Ovary (tissue), 9 donors: ENCODE data around the gene GADD45GIP1. TPM values are rescaled to one million over a fixed set of nuclear protein-coding genes. Genes with fewer than 3 reads are reported as not detected.
A peak's percentile ranks its signal among the peaks of the same experiment; 100 is the strongest.

Experiments
- DNase-seq, 5 donors: peaks; one replicate each; pipeline ENCODE4 v3.0.0-alpha.2; 2019 to 2020
- H3K27ac ChIP-seq, 2 donors: fragments of 200-600 bp; one replicate each; pipeline versions ENCODE4 v1.5.1 to v1.8.0; 2019 to 2022
- H3K27me3 ChIP-seq: fragments of 200-600 bp; one replicate; pipeline ENCODE4 v1.8.0; 2022
- H3K36me3 ChIP-seq: fragments of 200-600 bp; sonication (generic); one replicate; pipeline ENCODE4 v1.5.1; 2019
- H3K4me1 ChIP-seq: one replicate; pipeline ENCODE4 v1.8.1; 2013; ENCODE audit warnings: mild to moderate bottlenecking, moderate library complexity; ENCODE audit not compliant: insufficient read depth
- H3K4me3 ChIP-seq: fragments of 200-600 bp; sonication (generic); one replicate; pipeline ENCODE4 v1.5.1; 2017
- H3K9me3 ChIP-seq, 2 donors: fragments of 200-600 bp in 1 of 2; sonication (generic) in 1 of 2; one replicate each; pipeline versions ENCODE4 v1.5.1 to v1.8.1; 2013 to 2019; ENCODE audit warnings: mild to moderate bottlenecking in 1 of 2, moderate library complexity in 1 of 2
- EP300 ChIP-seq: sonication (generic); formaldehyde crosslinking; IDR thresholded peaks from one replicate; pipeline ENCODE4 v1.6.1; 2017; ENCODE audit warnings: antibody characterized with exemption
- POLR2A ChIP-seq: fragments of 450-650 bp; IDR thresholded peaks from one replicate; pipeline ENCODE4 v1.6.1; 2017; ENCODE audit warnings: antibody characterized with exemption, mild to moderate bottlenecking, moderate library complexity
- WGBS, 3 donors: extraction: QIAGEN DNeasy Blood & Tissue Kit in 1 of 3; methylation state at CpG; one replicate each; pipeline versions ENCODE4 v1.1.5 to v1.1.7; 2013 to 2017; 5-methylcytosine and 5-hydroxymethylcytosine counted together
- intact Hi-C, 4 donors: fragments of 100-400 bp; cut with DNase I; formaldehyde crosslinking; loops; one replicate each; pipeline versions ENCODE4 v1.11.0 to v1.15.1; 2022 to 2023
- polyA plus RNA-seq, 2 donors: library from polyadenylated mRNA; stranded (reverse); fragments of 200-250 nt in 1 of 2; fragments of 350-450 nt in 1 of 2; fragmentation: Illumina TruSeq in 1 of 2; extraction: RNeasy Lipid Tissue Mini Kit (QIAGEN cat#74804) in 1 of 2; gene quantifications; one replicate each; pipeline ENCODE4 v1.2.3, GENCODE V29; 2013 to 2014
- total RNA-seq, 7 donors: library from RNA; depleted of rRNA in 2 of 7; stranded (reverse); fragments of >200 nt in 2 of 7; fragmentation: NEBNext Ultra II Directional in 3 of 7; extraction: Animal tissue kit (Norgen Biotek cat#: 25700) in 3 of 7; gene quantifications; one replicate each; pipeline versions ENCODE4 v1.1.0 to v1.2.4, GENCODE V29; 2016 to 2023
- TF ChIP-seq, protein P1 (sequence below), 3 donors: fragments of 450-650 bp in 2 of 3; fragments of 200-600 bp in 1 of 3; IDR thresholded peaks; one replicate each; pipeline versions ENCODE4 v1.5.1 to v1.8.0; 2016 to 2022; ENCODE audit warnings: antibody characterized with exemption in 3 of 3, mild to moderate bottlenecking in 1 of 3
- donor health status: DM: no; HTN: no; CAD: no; lungs with moderate emphysema.
- donor health status: DM: no; HTN: no; CAD: no.
- donor health status: Bipolar disorder and iron deficiency.
- donor health status: DM: yes; HTN: yes; CAD: no.
- donor health status: DM: no; HTN: no; CAD: no.
- donor health status: DM: yes; HTN: yes; CAD: no.

Gene GADD45GIP1
- total and polyA plus RNA-seq, 9 donors, result 1.8 to 57.7 (median 19.1) TPM

DNA sequence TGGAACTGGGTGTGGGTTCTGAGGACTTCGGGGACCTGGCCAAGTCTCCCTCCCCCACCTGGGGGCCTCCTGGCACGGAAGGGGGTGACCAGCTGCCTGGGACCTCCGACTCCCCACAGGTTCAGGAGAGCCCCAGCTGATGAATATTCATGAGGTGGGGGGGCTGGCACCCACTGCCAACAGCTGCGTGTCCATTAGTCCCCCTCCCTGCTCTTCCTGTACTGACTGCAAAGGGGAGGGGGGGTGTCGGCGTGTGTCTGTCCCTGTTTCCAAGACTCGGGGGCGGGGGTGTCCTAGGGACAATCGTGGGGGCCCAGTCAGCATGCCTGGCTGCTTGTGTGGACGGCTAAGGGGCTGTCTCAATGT, 27.6 kb upstream of the GADD45GIP1 start:
- TF ChIP-seq POLR2A (no peak), EP300 (no peak)
- TF ChIP-seq, protein P1, sequence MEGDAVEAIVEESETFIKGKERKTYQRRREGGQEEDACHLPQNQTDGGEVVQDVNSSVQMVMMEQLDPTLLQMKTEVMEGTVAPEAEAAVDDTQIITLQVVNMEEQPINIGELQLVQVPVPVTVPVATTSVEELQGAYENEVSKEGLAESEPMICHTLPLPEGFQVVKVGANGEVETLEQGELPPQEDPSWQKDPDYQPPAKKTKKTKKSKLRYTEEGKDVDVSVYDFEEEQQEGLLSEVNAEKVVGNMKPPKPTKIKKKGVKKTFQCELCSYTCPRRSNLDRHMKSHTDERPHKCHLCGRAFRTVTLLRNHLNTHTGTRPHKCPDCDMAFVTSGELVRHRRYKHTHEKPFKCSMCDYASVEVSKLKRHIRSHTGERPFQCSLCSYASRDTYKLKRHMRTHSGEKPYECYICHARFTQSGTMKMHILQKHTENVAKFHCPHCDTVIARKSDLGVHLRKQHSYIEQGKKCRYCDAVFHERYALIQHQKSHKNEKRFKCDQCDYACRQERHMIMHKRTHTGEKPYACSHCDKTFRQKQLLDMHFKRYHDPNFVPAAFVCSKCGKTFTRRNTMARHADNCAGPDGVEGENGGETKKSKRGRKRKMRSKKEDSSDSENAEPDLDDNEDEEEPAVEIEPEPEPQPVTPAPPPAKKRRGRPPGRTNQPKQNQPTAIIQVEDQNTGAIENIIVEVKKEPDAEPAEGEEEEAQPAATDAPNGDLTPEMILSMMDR (IDR thresholded peaks at IDR 0.05), result no peak
- no peaks in the 10 kb centered on the region for H3K27me3 ChIP-seq
- no peak overlapping the region for H3K27ac ChIP-seq
- H3K36me3 ChIP-seq, result no peaks in the 10 kb centered on the region
- 45 to 60% (median 50%) methylated on average over 10 of the region's 10 CpGs for WGBS, 3 donors
- no peaks in the 10 kb centered on the region for H3K9me3 ChIP-seq
- intact Hi-C loops, result loop anchor here (2.0 to 5.0 kb wide), 4 partner anchors 78 to 110 kb away; no protein-coding TSS in a partner anchor
- peaks cover 1% of the 10 kb centered on the region for H3K4me1 ChIP-seq
- no peak for DNase-seq
- H3K4me3 ChIP-seq, result no peak overlapping the region

DNA sequence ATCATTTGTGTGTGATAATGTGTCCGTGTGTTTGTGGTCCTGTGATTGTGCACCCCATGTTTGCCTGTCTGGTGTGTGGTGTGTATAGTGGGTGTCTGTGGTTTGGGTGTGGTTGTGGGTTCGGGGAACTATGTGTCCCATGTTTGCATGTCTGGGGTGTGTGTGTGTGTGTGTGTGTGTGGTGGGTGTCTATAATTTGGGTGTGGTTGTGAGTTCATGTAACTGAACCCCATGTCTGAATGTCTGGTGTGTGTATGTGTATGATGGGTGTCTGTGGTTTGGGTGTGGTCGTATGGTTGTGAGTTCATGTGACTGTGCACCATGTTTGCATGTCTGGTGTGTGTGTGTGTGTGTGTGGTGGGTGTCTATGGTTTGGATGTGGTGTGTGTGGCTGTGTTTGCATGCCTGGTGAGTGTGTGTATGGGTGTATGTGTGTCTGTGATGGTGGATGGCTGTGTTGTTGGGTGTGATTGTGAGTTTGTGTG, 27.2 kb upstream of the GADD45GIP1 start:
- H3K27me3 ChIP-seq, result no peaks in the 10 kb centered on the region
- H3K27ac ChIP-seq, result no peak overlapping the region
- TF ChIP-seq POLR2A (no peak), EP300 (no peak)
- TF ChIP-seq, protein P1 (IDR thresholded peaks at IDR 0.05), result no peak
- WGBS, 3 donors, result 80 to 84% (median 81%) methylated on average over 3 of the region's 3 CpGs
- no peak overlapping the region for H3K4me3 ChIP-seq
- peaks cover 1% of the 10 kb centered on the region for H3K4me1 ChIP-seq
- intact Hi-C loops, result loop anchor here in 3 of 4 donors (2.0 to 5.0 kb wide), 4 partner anchors 78 to 111 kb away; no protein-coding TSS in a partner anchor
- no peaks in the 10 kb centered on the region for H3K36me3 ChIP-seq
- no peaks in the 10 kb centered on the region for H3K9me3 ChIP-seq
- DNase-seq, result no peak

DNA sequence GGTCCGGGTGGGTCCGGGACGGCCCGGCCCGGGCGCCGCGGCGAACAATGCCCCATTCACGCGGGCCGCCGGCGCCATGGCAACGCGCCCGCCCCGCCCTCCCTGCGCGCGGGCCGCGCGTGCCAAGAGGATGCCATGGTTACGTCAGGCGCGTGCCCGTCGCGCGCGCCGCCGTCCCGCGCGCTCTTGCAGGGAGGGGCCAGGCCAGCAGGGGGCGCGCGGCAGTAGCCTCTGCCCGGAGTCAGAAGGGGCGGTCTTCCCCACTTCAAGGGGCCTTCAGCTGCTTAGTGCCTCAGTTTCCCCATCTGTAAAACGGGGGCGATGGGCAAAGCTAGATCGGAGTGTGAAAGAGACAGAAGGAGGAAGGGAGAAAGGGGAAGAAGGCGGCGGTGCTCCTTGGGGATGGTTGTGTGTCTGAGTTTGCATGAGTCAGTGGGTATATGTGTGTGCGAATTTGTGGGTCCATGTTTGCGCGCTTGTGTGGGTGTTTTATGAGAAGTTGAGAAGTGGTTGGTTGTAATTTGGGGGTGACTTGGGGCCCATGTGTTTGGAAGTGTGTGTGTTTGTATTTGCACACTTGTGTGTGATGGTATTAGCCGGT, 26.6 kb upstream of the GADD45GIP1 start:
- Histone ChIP-seq H3K36me3 (no peaks in the 10 kb centered on the region), H3K27ac (no peak overlapping the region), H3K4me3 (peak overlapping the region; percentile 28), H3K27me3 (no peaks in the 10 kb centered on the region), H3K4me1 (peaks cover 1% of the 10 kb centered on the region), H3K9me3 (no peaks in the 10 kb centered on the region)
- intact Hi-C loops, result loop anchor here in 3 of 4 donors (2.0 to 5.0 kb wide), 4 partner anchors 79 to 111 kb away; no protein-coding TSS in a partner anchor
- TF ChIP-seq, protein P1 (IDR thresholded peaks at IDR 0.05), result peak; percentile 90 to 99 (median 99)
- TF ChIP-seq POLR2A (peak; percentile 28), EP300 (no peak)
- DNase-seq, result peak; percentile 77 to 92 (median 87)
- 10% methylated on average over 51 of the region's 51 CpGs for WGBS, 3 donors

DNA sequence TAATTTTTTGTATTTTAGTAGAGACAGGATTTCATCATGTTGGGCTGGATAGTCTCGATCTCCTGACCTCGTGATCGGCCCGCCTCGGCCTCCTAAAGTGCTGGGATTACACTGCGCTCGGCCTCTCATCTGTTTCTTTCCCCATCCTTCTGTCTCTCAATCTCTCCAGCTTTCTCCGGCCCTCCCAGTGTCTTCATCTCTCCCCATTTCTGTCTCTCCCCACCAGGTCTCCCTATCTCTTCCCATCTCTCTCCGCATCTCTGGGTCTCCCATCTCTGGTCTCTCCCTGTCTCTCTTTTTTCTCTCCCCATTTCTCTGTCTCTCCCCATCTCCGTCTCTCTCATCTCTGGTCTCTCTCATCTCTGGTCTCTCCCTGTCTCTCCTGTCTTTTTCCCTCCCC, 26.1 kb upstream of the GADD45GIP1 start:
- 44 to 64% (median 57%) methylated on average over 10 of the region's 10 CpGs for WGBS, 3 donors
- H3K4me3 ChIP-seq, result peak overlapping the region; percentile 28
- H3K27ac ChIP-seq, result no peak overlapping the region

More for the DNA sequence above, 26.1 kb upstream of the GADD45GIP1 start:
- Histone ChIP-seq H3K4me1 (peaks cover 1% of the 10 kb centered on the region), H3K36me3 (no peaks in the 10 kb centered on the region), H3K9me3 (no peaks in the 10 kb centered on the region), H3K27me3 (no peaks in the 10 kb centered on the region)
- TF ChIP-seq, protein P1 (IDR thresholded peaks at IDR 0.05), result no peak
- TF ChIP-seq POLR2A, result no peak
- no peak for TF ChIP-seq EP300
- intact Hi-C loops, result loop anchor here in 1 of 4 donors (5.0 kb wide), 1 partner anchor 79 kb away; no protein-coding TSS in a partner anchor
- no peak for DNase-seq
